B cell (primary cell): Measurements from ENCODE around the gene FAU. TPM values are rescaled to one million over a fixed set of nuclear protein-coding genes. Genes with fewer than 3 reads are reported as not detected.

Source experiments
- ATAC-seq: fragments of 200-7000 bp; cut with Tn5 transposase; one replicate; pipeline ENCODE4 v1.10.0; 2021; ENCODE audit warnings: low read depth, mild to moderate bottlenecking, moderate number of reproducible peaks, moderate library complexity
- CTCF ChIA-PET: fragments of 350-600 bp; sonication (Branson Sonifier 250); formaldehyde crosslinking; loops from one replicate; lab custom pipeline; 2021; ENCODE audit warnings: antibody characterized with exemption, inconsistent platforms; lab: Charles Lee
- POLR2A ChIA-PET: fragments of 350-600 bp; sonication (Branson Sonifier 250); formaldehyde crosslinking; loops from one replicate; lab custom pipeline; 2021; ENCODE audit warnings: antibody characterized with exemption; lab: Charles Lee
- DNase-seq: peaks from one replicate; pipeline ENCODE4 v3.0.0; 2013
- H2AFZ ChIP-seq: 2 replicates; pipeline ENCODE4 v1.6.1; 2012; ENCODE audit warnings: mild to moderate bottlenecking, low read depth, low read length; ENCODE audit not compliant: insufficient read depth, poor library complexity, severe bottlenecking
- H3K27ac ChIP-seq, 2 donors: 1 replicate in 1 of 2; 2 replicates in 1 of 2; pipeline ENCODE4 v1.5.1; 2012 to 2013; ENCODE audit warnings: low read length in 2 of 2, mild to moderate bottlenecking in 2 of 2, moderate library complexity in 1 of 2
- H3K27me3 ChIP-seq, 4 experiments: fragments of 200-600 bp in 1 of 4; sonication (generic) in 1 of 4; replicated peaks in 1 of 4; 1 replicate in 2 of 4; 2 replicates in 2 of 4; pipeline versions ENCODE4 v1.6.1 to v1.7.0; 2013 to 2016; ENCODE audit warnings: low read length in 3 of 4, mild to moderate bottlenecking in 2 of 4, mixed read lengths in 1 of 4, moderate library complexity in 1 of 4; ENCODE audit not compliant: insufficient read depth in 4 of 4, control insufficient read depth in 3 of 4; ENCODE audit errors: control extremely low read depth in 1 of 4
- H3K36me3 ChIP-seq, 2 experiments: replicated peaks in 1 of 2; 1 replicate in 1 of 2; 2 replicates in 1 of 2; pipeline versions ENCODE4 v1.6.1 to v1.7.1; 2013; ENCODE audit warnings: low read length in 1 of 2; ENCODE audit not compliant: insufficient read depth in 2 of 2, control insufficient read depth in 1 of 2; ENCODE audit errors: control extremely low read depth in 1 of 2, extremely low read depth in 1 of 2
- H3K4me1 ChIP-seq, 2 donors: fragments of 200-600 bp in 1 of 2; sonication (generic) in 1 of 2; 1 replicate in 1 of 2; 2 replicates in 1 of 2; pipeline versions ENCODE4 v1.5.1 to v1.6.1; 2013 to 2017; ENCODE audit warnings: low read length in 2 of 2; ENCODE audit not compliant: control insufficient read depth in 2 of 2, insufficient read depth in 2 of 2
- H3K4me2 ChIP-seq: replicated peaks from 2 replicates; pipeline ENCODE3; 2012; ENCODE audit warnings: mild to moderate bottlenecking, low read depth, low read length; ENCODE audit not compliant: poor library complexity, severe bottlenecking
- H3K4me3 ChIP-seq, 5 experiments: fragments of 200-600 bp in 1 of 5; sonication (generic) in 1 of 5; 1 replicate in 3 of 5; 2 replicates in 2 of 5; pipeline versions ENCODE4 v1.5.1 to v1.7.0; 2011 to 2016; ENCODE audit warnings: low read length in 4 of 5, mild to moderate bottlenecking in 4 of 5, low read depth in 2 of 5, control low read depth in 1 of 5, moderate library complexity in 1 of 5; ENCODE audit not compliant: insufficient read depth in 1 of 5; ENCODE audit errors: control extremely low read depth in 1 of 5, extremely low read depth in 1 of 5
- H3K79me2 ChIP-seq: fragments of 200-600 bp; sonication (generic); one replicate; pipeline ENCODE4 v1.6.0; 2016; ENCODE audit warnings: low read length; ENCODE audit not compliant: control insufficient read depth, insufficient read depth
- H3K9ac ChIP-seq: fragments of 200-600 bp; sonication (generic); 2 replicates; pipeline ENCODE4 v1.6.1; 2017; ENCODE audit warnings: mild to moderate bottlenecking, low read length, moderate library complexity
- H3K9me3 ChIP-seq, 3 donors: one replicate each; pipeline versions ENCODE4 v1.6.1 to v1.7.1; 2013; ENCODE audit warnings: low read length in 2 of 3; ENCODE audit not compliant: control insufficient read depth in 2 of 3, insufficient read depth in 1 of 3; ENCODE audit errors: control extremely low read depth in 1 of 3
- H4K20me1 ChIP-seq: 2 replicates; pipeline ENCODE4 v1.6.0; 2012; ENCODE audit warnings: mild to moderate bottlenecking, low read length; ENCODE audit not compliant: insufficient read depth, control insufficient read depth, poor library complexity, severe bottlenecking
- H3K27ac Mint-ChIP-seq: one replicate; pipeline ENCODE4 v1.8.0; 2021; ENCODE audit warnings: mixed read lengths
- H3K27me3 Mint-ChIP-seq: one replicate; pipeline ENCODE4 v1.8.0; 2021; ENCODE audit warnings: mixed read lengths
- H3K4me1 Mint-ChIP-seq: one replicate; pipeline ENCODE4 v1.8.0; 2021; ENCODE audit warnings: mixed read lengths
- H3K4me3 Mint-ChIP-seq: one replicate; pipeline ENCODE4 v1.8.0; 2021; ENCODE audit warnings: mixed read lengths
- H3K9me3 Mint-ChIP-seq: one replicate; pipeline ENCODE4 v1.8.0; 2022; ENCODE audit warnings: mixed read lengths; ENCODE audit not compliant: insufficient read depth
- CTCF ChIP-seq: fragments of 200-600 bp; IDR thresholded peaks from one replicate; pipeline ENCODE4 v1.8.0; 2022; ENCODE audit warnings: antibody characterized with exemption, mild to moderate bottlenecking
- EZH2 ChIP-seq: IDR thresholded peaks from 2 replicates; pipeline ENCODE4 v1.6.1; 2012; ENCODE audit warnings: borderline replicate concordance, low read depth, mild to moderate bottlenecking, moderate library complexity, low read length; ENCODE audit not compliant: insufficient read depth, poor library complexity, severe bottlenecking
- WGBS: methylation state at CpG from one replicate; pipeline ENCODE4 v1.1.5; 2013; ENCODE audit warnings: missing lambda C conversion rate; ENCODE audit not compliant: insufficient coverage; 5-methylcytosine and 5-hydroxymethylcytosine counted together
- intact Hi-C: fragments of 100-400 bp; cut with micrococcal nuclease; formaldehyde crosslinking; loops from one replicate; pipeline ENCODE4 v1.10.0; 2022
- polyA plus RNA-seq: library from polyadenylated mRNA; depleted of rRNA; stranded (reverse); fragments of >200 nt; gene quantifications from 2 replicates; pipeline ENCODE4 v1.2.3, GENCODE V29; 2012
- total RNA-seq, 2 donors: library from RNA; stranded (reverse); fragments of 120-200 nt in 1 of 2; gene quantifications; 1 replicate in 1 of 2; 2 replicates in 1 of 2; pipeline versions ENCODE4 v1.2.3 to v1.2.4, GENCODE V29; 2013 to 2022

FAU gene
- total and polyA plus RNA-seq, 2 donors (not counting 1 experiment from before 2014, with no cell fraction given), result 1,318 to 1,559 TPM

GRCh38 chr11:65100674-65101350 is 21.1 kb downstream of the FAU start:
- intact Hi-C loops, result no loop called here
- ATAC-seq (no peak), DNase-seq (no peak)
- Histone ChIP-seq H3K9ac (no peak overlapping the region), H3K4me1 (peaks cover 7 to 12% of the 10 kb centered on the region in 2 donors), H3K36me3 (peaks cover 0 to 43% of the 10 kb centered on the region in 2 experiments), H3K9me3 (peaks cover 0 to 3% (median 0%) of the 10 kb centered on the region in 3 donors), H3K79me2 (peaks cover 62% of the 10 kb centered on the region), H3K27me3 (no peaks in the 10 kb centered on the region), H3K4me3 (no peak overlapping the region), H2AFZ (no peak overlapping the region), H4K20me1 (peaks cover 25% of the 10 kb centered on the region), H3K27ac (no peak overlapping the region), H3K4me2 (no peak overlapping the region)
- Mint-ChIP-seq H3K4me3 (no peak overlapping the region), H3K4me1 (peaks cover 24% of the 10 kb centered on the region), H3K27ac (no peak overlapping the region), H3K27me3 (no peaks in the 10 kb centered on the region), H3K9me3 (no peaks in the 10 kb centered on the region)
- ChIA-PET POLR2A (no interaction called here), CTCF (interaction anchor here (0.7 to 10.2 kb wide), 2 partner anchors 10 to 87 kb away, joined by 3 to 96 read pairs; partner anchors contain the start of genes ARL2 and TM7SF2)
- no CpG with 5 or more reads among the region's 6 CpGs for WGBS
- no peak for TF ChIP-seq CTCF
- TF ChIP-seq EZH2, result no peak

- H3K27ac ChIP-seq, result peak overlapping the region; percentile 42 to 81
- ATAC-seq (no peak), DNase-seq (no peak)
- H3K4me2 ChIP-seq, result peak overlapping the region; percentile 92
- Mint-ChIP-seq H3K27me3 (no peaks in the 10 kb centered on the region), H3K27ac (peak overlapping the region; percentile 97), H3K4me1 (peaks cover 24% of the 10 kb centered on the region), H3K9me3 (no peaks in the 10 kb centered on the region), H3K4me3 (peak overlapping the region; percentile 96)
- intact Hi-C loops, result loop anchor here (1.0 kb wide), 5 partner anchors 13 to 84 kb away; partner anchors contain the start of genes CDCA5, SNX15, ZFPL1 and ZNHIT2
- no peaks in the 10 kb centered on the region for H3K27me3 ChIP-seq
- CTCF ChIA-PET, result interaction anchor here (0.8 to 10.2 kb wide), 3 partner anchors 11 to 21 kb away, joined by 3 to 96 read pairs (median 20); partner anchors contain the start of genes TM7SF2 and ZNHIT2
- H3K4me1 ChIP-seq, result peaks cover 10 to 16% of the 10 kb centered on the region in 2 donors
- 73% methylated on average over 5 of the region's 8 CpGs for WGBS
- H3K4me3 ChIP-seq, result peak overlapping the region; percentile 21 to 90 (median 73)
- H3K36me3 ChIP-seq, result peaks cover 0 to 23% of the 10 kb centered on the region in 2 experiments
- TF ChIP-seq EZH2 (no peak), CTCF (no peak)
- peaks cover 18% of the 10 kb centered on the region for H4K20me1 ChIP-seq
- H2AFZ ChIP-seq, result peak overlapping the region; percentile 88
- H3K79me2 ChIP-seq, result peaks cover 36% of the 10 kb centered on the region
- peaks cover 0 to 6% (median 0%) of the 10 kb centered on the region in 3 donors for H3K9me3 ChIP-seq
- POLR2A ChIA-PET, result interaction anchor here (0.6 to 4.0 kb wide), 9 partner anchors 14 to 325 kb away, joined by 3 to 26 read pairs (median 5); partner anchors contain the start of genes ARL2, CAPN1, FAU and MRPL49
- H3K9ac ChIP-seq, result peak overlapping the region; percentile 90
These were observed 25.0 kb downstream of the FAU start for GRCh38 chr11:65096926-65097325.
